ENCODE data around the gene ASIC3. TPM values are rescaled to one million over a fixed set of nuclear protein-coding genes. Genes with fewer than 3 reads are reported as not detected.
A peak's percentile ranks its signal among the peaks of the same experiment; 100 is the strongest.

ASIC3 gene
- total RNA-seq, 2 donors from 2014 or later: 2.5 to 3.0 TPM

DNA sequence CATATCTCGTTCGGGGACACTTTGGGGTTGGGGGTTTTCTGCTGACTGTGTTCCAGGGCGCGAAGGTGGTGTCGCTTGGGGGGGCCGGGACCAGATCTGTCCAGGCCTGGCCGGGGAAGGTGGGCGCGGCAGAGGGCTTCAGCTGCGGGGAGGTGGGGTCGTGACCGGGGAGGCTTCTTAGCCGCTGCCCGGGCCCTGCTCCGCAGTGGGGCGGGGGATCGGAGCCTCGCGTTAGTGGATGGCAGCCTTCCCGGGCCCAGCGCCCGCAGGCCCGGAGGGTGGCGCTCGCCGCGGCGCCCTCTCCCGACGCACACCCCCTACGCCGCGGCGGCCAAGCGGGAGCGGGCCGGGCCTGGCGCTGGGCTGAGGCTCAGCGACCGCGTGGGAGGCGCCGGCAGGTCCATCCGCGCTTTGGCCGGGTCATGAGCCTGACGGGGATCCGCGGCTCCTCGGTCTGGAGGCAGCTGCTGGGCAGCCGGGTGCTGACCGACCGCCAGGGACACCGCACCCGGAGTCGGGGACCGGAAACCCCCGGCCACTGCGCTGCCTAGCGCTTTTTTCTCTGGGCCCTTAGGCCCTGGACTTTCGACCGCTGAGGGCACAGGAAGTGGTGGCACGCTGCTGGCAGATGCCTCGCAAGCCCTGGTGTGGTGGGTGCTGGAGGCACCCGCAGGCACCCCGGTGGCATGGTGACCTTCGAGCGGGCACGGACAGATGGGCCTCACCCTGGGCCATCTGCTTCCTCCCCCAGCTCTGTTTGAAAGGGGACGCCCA is 39.1 kb downstream of the ASIC3 start:
- peak overlapping the region; percentile 91 for H3K4me3 ChIP-seq (ENCODE audit: low read length)
- H3K36me3 ChIP-seq (ENCODE audit: control insufficient read depth, insufficient read depth, low read length): peaks cover 13% of the 10 kb centered on the region
- peak overlapping the region; percentile 32 for H3K27ac ChIP-seq (ENCODE audit: low read depth, low read length)
- no peaks in the 10 kb centered on the region for H3K9me3 Mint-ChIP-seq
- DNase-seq: no peak
- H3K9me3 ChIP-seq (ENCODE audit: control insufficient read depth, low read length): no peaks in the 10 kb centered on the region
- peaks cover 16% of the 10 kb centered on the region for H3K36me3 Mint-ChIP-seq (ENCODE audit: low read depth)
- TF ChIP-seq, protein P1, sequence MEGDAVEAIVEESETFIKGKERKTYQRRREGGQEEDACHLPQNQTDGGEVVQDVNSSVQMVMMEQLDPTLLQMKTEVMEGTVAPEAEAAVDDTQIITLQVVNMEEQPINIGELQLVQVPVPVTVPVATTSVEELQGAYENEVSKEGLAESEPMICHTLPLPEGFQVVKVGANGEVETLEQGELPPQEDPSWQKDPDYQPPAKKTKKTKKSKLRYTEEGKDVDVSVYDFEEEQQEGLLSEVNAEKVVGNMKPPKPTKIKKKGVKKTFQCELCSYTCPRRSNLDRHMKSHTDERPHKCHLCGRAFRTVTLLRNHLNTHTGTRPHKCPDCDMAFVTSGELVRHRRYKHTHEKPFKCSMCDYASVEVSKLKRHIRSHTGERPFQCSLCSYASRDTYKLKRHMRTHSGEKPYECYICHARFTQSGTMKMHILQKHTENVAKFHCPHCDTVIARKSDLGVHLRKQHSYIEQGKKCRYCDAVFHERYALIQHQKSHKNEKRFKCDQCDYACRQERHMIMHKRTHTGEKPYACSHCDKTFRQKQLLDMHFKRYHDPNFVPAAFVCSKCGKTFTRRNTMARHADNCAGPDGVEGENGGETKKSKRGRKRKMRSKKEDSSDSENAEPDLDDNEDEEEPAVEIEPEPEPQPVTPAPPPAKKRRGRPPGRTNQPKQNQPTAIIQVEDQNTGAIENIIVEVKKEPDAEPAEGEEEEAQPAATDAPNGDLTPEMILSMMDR (conservative IDR thresholded peaks at IDR 0.05): peak; percentile 58
- H3K27ac Mint-ChIP-seq: peak overlapping the region; percentile 85
- H3K27me3 Mint-ChIP-seq (ENCODE audit: insufficient read depth): peaks cover 1% of the 10 kb centered on the region
- H3K27me3 ChIP-seq (ENCODE audit: control insufficient read depth, insufficient read depth, low read length, poor library complexity, severe bottlenecking): peaks cover 6% of the 10 kb centered on the region
- peaks cover 14% of the 10 kb centered on the region for H3K4me1 ChIP-seq (ENCODE audit: control insufficient read depth, insufficient read depth, low read length)
- peak overlapping the region; percentile 49 for H3K9ac ChIP-seq (ENCODE audit: extremely low read depth, low read length, poor library complexity, severe bottlenecking)
- WGBS, 2 experiments (ENCODE audit: insufficient coverage in 1 of 2, insufficient read length in 1 of 2): 1 to 2% methylated on average over 39 to 70 of the region's 70 CpGs
- peaks cover 38% of the 10 kb centered on the region for H3K4me1 Mint-ChIP-seq
- peak overlapping the region; percentile 78 for H3K4me3 Mint-ChIP-seq

DNA sequence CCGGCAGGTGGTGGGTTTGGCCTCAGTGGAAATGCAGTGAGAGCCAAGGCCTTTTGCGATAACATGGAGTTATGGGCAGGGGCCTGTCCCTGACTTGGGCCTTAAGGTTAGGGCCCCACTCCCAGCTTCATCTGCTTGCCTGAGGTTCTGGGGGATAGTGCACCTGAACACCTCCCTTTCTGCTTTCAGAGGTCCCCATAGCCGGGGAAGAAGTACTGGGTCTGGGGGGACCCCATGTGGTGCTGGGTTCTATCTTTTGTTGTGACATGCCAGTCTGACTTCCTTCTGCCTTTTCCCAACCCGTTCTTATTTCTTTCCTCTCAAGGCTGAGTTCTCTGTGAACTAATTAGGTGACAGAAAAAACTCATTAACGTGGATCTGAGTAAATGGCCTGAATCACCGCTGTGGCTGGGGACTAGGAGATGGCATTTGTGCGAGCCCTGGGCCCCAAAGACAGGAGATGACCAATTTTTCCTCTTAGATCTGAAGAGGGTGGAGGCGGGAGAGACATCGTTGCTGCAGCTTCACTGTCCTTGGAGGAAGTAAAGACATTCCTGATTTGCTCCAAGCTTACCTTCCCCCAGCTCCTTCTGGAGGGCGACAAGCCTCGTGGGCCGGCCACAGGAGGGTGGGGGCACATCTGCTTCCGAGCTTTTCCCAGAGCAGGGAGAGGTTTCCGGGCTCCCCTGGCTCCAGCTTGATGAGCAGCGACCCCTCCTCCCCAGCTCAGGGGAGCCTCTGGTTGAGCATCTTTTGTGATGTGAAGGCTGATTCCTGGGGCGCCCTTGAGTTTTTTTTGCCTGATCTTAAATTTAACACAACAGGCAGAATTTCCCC is 39.9 kb downstream of the ASIC3 start:
- Mint-ChIP-seq H3K4me1 (peaks cover 34% of the 10 kb centered on the region), H3K27me3 (ENCODE audit: insufficient read depth) (peaks cover 1% of the 10 kb centered on the region), H3K36me3 (ENCODE audit: low read depth) (peaks cover 18% of the 10 kb centered on the region), H3K9me3 (no peaks in the 10 kb centered on the region), H3K27ac (no peak overlapping the region), H3K4me3 (peak overlapping the region; percentile 78)
- Histone ChIP-seq H3K27ac (ENCODE audit: low read depth, low read length) (no peak overlapping the region), H3K4me1 (ENCODE audit: control insufficient read depth, insufficient read depth, low read length) (peaks cover 14% of the 10 kb centered on the region), H3K9me3 (ENCODE audit: control insufficient read depth, low read length) (no peaks in the 10 kb centered on the region), H3K27me3 (ENCODE audit: control insufficient read depth, insufficient read depth, low read length, poor library complexity, severe bottlenecking) (peaks cover 6% of the 10 kb centered on the region), H3K4me3 (ENCODE audit: low read length) (peak overlapping the region; percentile 91), H3K36me3 (ENCODE audit: control insufficient read depth, insufficient read depth, low read length) (peaks cover 18% of the 10 kb centered on the region), H3K9ac (ENCODE audit: extremely low read depth, low read length, poor library complexity, severe bottlenecking) (peak overlapping the region; percentile 49)
- DNase-seq: no peak
- TF ChIP-seq, protein P1 (conservative IDR thresholded peaks at IDR 0.05): no peak
- 33 to 41% methylated on average over 8 to 16 of the region's 16 CpGs for WGBS, 2 experiments (ENCODE audit: insufficient coverage in 1 of 2, insufficient read length in 1 of 2)

DNA sequence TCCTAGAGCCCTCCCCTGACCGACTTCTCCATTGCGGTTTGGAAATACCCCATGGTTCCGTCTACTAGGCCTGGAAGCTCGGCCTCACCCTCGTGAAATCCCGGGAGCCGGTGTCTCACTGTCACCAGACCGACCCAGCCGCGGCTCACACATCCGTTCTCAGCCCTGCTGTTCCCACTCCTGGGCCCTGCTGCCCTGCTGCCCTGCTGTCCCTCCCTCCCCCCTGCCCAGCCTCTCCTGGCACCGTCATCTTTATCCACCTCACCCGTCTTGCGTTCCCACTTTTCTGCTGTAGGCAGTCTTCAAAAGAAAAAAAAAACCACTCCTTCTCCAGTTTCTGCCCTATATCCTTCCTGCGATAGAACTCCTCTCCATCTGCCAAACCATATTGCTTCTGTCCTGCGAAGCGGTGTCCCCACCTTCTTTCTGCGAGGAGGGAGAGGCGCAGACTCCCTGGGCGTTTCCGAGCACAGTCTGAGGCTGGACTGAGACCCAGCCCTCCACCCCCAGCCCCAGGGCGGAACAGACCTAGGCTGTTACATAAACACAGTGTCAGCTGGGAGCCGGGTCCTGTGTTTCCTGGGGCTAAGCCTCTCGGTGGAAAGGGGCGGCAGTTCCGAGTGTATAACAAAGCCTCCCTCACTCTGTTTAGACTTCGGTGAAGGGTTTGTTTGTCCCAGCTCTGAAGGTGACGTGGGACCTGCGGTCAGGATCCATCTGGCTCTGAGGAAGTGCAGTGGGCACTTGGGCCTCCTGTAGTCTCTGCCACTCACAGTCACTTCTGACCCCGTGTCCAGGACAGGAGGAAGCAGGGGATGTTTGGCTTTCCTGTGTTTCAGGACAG is 40.7 kb downstream of the ASIC3 start:
- H3K36me3 Mint-ChIP-seq (ENCODE audit: low read depth): peaks cover 20% of the 10 kb centered on the region
- H3K9me3 Mint-ChIP-seq: no peaks in the 10 kb centered on the region
- peaks cover 34% of the 10 kb centered on the region for H3K4me1 Mint-ChIP-seq
- TF ChIP-seq, protein P1 (conservative IDR thresholded peaks at IDR 0.05): no peak
- peak overlapping the region; percentile 81 for H3K27ac Mint-ChIP-seq
- Histone ChIP-seq H3K4me3 (ENCODE audit: low read length) (peak overlapping the region; percentile 91), H3K4me1 (ENCODE audit: control insufficient read depth, insufficient read depth, low read length) (peaks cover 14% of the 10 kb centered on the region), H3K9me3 (ENCODE audit: control insufficient read depth, low read length) (no peaks in the 10 kb centered on the region), H3K27me3 (ENCODE audit: control insufficient read depth, insufficient read depth, low read length, poor library complexity, severe bottlenecking) (peaks cover 3% of the 10 kb centered on the region), H3K36me3 (ENCODE audit: control insufficient read depth, insufficient read depth, low read length) (peaks cover 26% of the 10 kb centered on the region), H3K9ac (ENCODE audit: extremely low read depth, low read length, poor library complexity, severe bottlenecking) (no peak overlapping the region), H3K27ac (ENCODE audit: low read depth, low read length) (peak overlapping the region; percentile 80)
- no peak for DNase-seq
- WGBS, 2 experiments (ENCODE audit: insufficient coverage in 1 of 2, insufficient read length in 1 of 2): 41 to 48% methylated on average over 22 to 30 of the region's 30 CpGs
- peaks cover 1% of the 10 kb centered on the region for H3K27me3 Mint-ChIP-seq (ENCODE audit: insufficient read depth)
- peak overlapping the region; percentile 78 for H3K4me3 Mint-ChIP-seq

All from endodermal cell (in vitro differentiated cells).